Neuronal stem cell (in vitro differentiated cells): ENCODE data around the gene SRGAP3.

Experiments
- DNase-seq: peaks from one replicate; pipeline ENCODE4 v3.0.0-alpha.2; 2013; ENCODE audit warnings: low spot score
- H2AFZ ChIP-seq: one replicate; pipeline ENCODE4 v1.6.1; 2013; ENCODE audit warnings: mild to moderate bottlenecking, low read length, inconsistent platforms
- H2AK5ac ChIP-seq: 2 replicates; pipeline ENCODE4 v1.6.1; 2013; ENCODE audit warnings: low read depth, mild to moderate bottlenecking, inconsistent platforms, low read length, moderate library complexity, mixed read lengths
- H2BK120ac ChIP-seq: 2 replicates; pipeline ENCODE4 v1.6.1; 2013; ENCODE audit warnings: low read depth, mild to moderate bottlenecking, inconsistent platforms, low read length, moderate library complexity, mixed read lengths
- H2BK12ac ChIP-seq: one replicate; pipeline ENCODE4 v1.6.1; 2013; ENCODE audit warnings: low read length, inconsistent platforms
- H2BK15ac ChIP-seq: 2 replicates; pipeline ENCODE4 v1.6.1; 2013; ENCODE audit warnings: mild to moderate bottlenecking, low read length, inconsistent platforms, mixed read lengths
- H2BK5ac ChIP-seq: one replicate; pipeline ENCODE4 v1.6.1; 2013; ENCODE audit warnings: inconsistent platforms, mild to moderate bottlenecking, low read length, moderate library complexity
- H3K14ac ChIP-seq: one replicate; pipeline ENCODE4 v1.6.1; 2013; ENCODE audit warnings: low read length, inconsistent platforms
- H3K18ac ChIP-seq: 2 replicates; pipeline ENCODE4 v1.6.1; 2013; ENCODE audit warnings: low read length, inconsistent platforms
- H3K23ac ChIP-seq: 2 replicates; pipeline ENCODE4 v1.6.1; 2013; ENCODE audit warnings: low read depth, mild to moderate bottlenecking, mixed read lengths, low read length, inconsistent platforms; ENCODE audit not compliant: poor library complexity
- H3K27ac ChIP-seq: replicated peaks from 3 replicates; pipeline ENCODE4 v1.5.1; 2013; ENCODE audit warnings: low read length, inconsistent platforms
- H3K27me3 ChIP-seq, 3 experiments: 2 replicates each; pipeline ENCODE4 v1.6.1; 2013; ENCODE audit warnings: low read length in 3 of 3, mild to moderate bottlenecking in 2 of 3, inconsistent platforms in 1 of 3, low read depth in 1 of 3, mixed read lengths in 1 of 3, moderate library complexity in 1 of 3; ENCODE audit not compliant: control insufficient read depth in 3 of 3, insufficient read depth in 3 of 3
- H3K36me3 ChIP-seq, 2 donors: replicated peaks in 1 of 2; 2 replicates each; pipeline ENCODE4 v1.6.1; 2013; ENCODE audit warnings: low read length in 2 of 2; ENCODE audit not compliant: control insufficient read depth in 2 of 2, insufficient read depth in 2 of 2
- H3K4ac ChIP-seq: 2 replicates; pipeline ENCODE4 v1.6.1; 2013; ENCODE audit warnings: inconsistent platforms, mild to moderate bottlenecking, low read length, moderate library complexity
- H3K4me1 ChIP-seq, 2 donors: 1 replicate in 1 of 2; 2 replicates in 1 of 2; pipeline ENCODE4 v1.6.1; 2013; ENCODE audit warnings: low read length in 2 of 2, low read depth in 1 of 2; ENCODE audit not compliant: control insufficient read depth in 2 of 2, insufficient read depth in 1 of 2
- H3K4me2 ChIP-seq: one replicate; pipeline ENCODE4 v1.6.1; 2013; ENCODE audit warnings: mild to moderate bottlenecking, low read length, inconsistent platforms; ENCODE audit not compliant: insufficient read depth, poor library complexity, severe bottlenecking
- H3K4me3 ChIP-seq, 2 donors: 2 replicates each; pipeline ENCODE4 v1.5.1; 2013; ENCODE audit warnings: low read length in 2 of 2, mild to moderate bottlenecking in 2 of 2, inconsistent platforms in 1 of 2, moderate library complexity in 1 of 2
- H3K79me1 ChIP-seq: one replicate; pipeline ENCODE4 v1.6.1; 2013; ENCODE audit warnings: low read depth, mild to moderate bottlenecking, inconsistent platforms, low read length, moderate library complexity
- H3K9ac ChIP-seq: one replicate; pipeline ENCODE4 v1.6.1; 2013; ENCODE audit warnings: mild to moderate bottlenecking, low read depth, low read length, inconsistent platforms; ENCODE audit not compliant: poor library complexity
- H3K9me3 ChIP-seq, 2 donors: replicated peaks in 1 of 2; 2 replicates each; pipeline versions ENCODE3 to v1.6.1; 2013; ENCODE audit warnings: low read length in 2 of 2, mild to moderate bottlenecking in 2 of 2, inconsistent platforms in 1 of 2, low read depth in 1 of 2, mixed read lengths in 1 of 2, moderate library complexity in 1 of 2; ENCODE audit not compliant: control insufficient read depth in 2 of 2, insufficient read depth in 1 of 2
- H4K8ac ChIP-seq: one replicate; pipeline ENCODE4 v1.6.1; 2013; ENCODE audit warnings: low read depth, mild to moderate bottlenecking, inconsistent platforms, low read length, moderate library complexity
- H4K91ac ChIP-seq: one replicate; pipeline ENCODE4 v1.6.1; 2013; ENCODE audit warnings: low read length, low read depth, mild to moderate bottlenecking, inconsistent platforms; ENCODE audit not compliant: poor library complexity
- WGBS, 2 donors: extraction: QIAGEN DNeasy Blood & Tissue Kit; methylation state at CpG; one replicate each; pipeline ENCODE4 v1.1.7; 2013; ENCODE audit warnings: missing lambda C conversion rate in 2 of 2, mixed read lengths in 1 of 2; ENCODE audit not compliant: insufficient read length in 2 of 2, insufficient replicate concordance in 1 of 2; ENCODE audit errors: extremely low coverage in 2 of 2; 5-methylcytosine and 5-hydroxymethylcytosine counted together

The SRGAP3 gene

GRCh38 chr3:9153904-9154619 lies 95.4 kb downstream of the SRGAP3 start:
- H4K8ac ChIP-seq = no peak overlapping the region
- H3K9me3 ChIP-seq = peaks cover 15 to 22% of the 10 kb centered on the region in 2 donors
- H2AK5ac ChIP-seq = no peak overlapping the region
- H2BK15ac ChIP-seq = no peak overlapping the region
- no peak overlapping the region for H3K14ac ChIP-seq
- H3K4me2 ChIP-seq = no peak overlapping the region
- H3K4ac ChIP-seq = no peak overlapping the region
- no peak for DNase-seq
- no CpG with 5 or more reads among the region's 14 CpGs for WGBS, 2 donors
- H3K27me3 ChIP-seq = no peaks in the 10 kb centered on the region
- H3K18ac ChIP-seq = no peak overlapping the region
- H3K23ac ChIP-seq = no peak overlapping the region
- no peak overlapping the region for H2BK5ac ChIP-seq
- H3K9ac ChIP-seq = no peak overlapping the region
- no peak overlapping the region for H3K4me3 ChIP-seq
- no peak overlapping the region for H4K91ac ChIP-seq
- no peak overlapping the region for H2AFZ ChIP-seq
- no peak overlapping the region for H3K27ac ChIP-seq
- H2BK120ac ChIP-seq = no peak overlapping the region
- H3K36me3 ChIP-seq = peaks cover 0 to 23% of the 10 kb centered on the region in 2 donors
- no peaks in the 10 kb centered on the region for H3K79me1 ChIP-seq
- no peak overlapping the region for H2BK12ac ChIP-seq
- peaks cover 0 to 3% of the 10 kb centered on the region in 2 donors for H3K4me1 ChIP-seq

GRCh38 chr3:9151240-9151639 lies 98.2 kb downstream of the SRGAP3 start:
- Histone ChIP-seq H3K14ac (no peak overlapping the region), H2AFZ (no peak overlapping the region), H2BK5ac (no peak overlapping the region), H3K4ac (no peak overlapping the region), H4K91ac (no peak overlapping the region), H2BK120ac (no peak overlapping the region), H3K27me3 (no peaks in the 10 kb centered on the region), H3K4me2 (no peak overlapping the region), H3K18ac (no peak overlapping the region), H3K4me3 (peak overlapping the region in 1 of 2 donors; percentile 27), H2BK15ac (no peak overlapping the region), H3K4me1 (peaks cover 4 to 5% of the 10 kb centered on the region in 2 donors), H3K9ac (no peak overlapping the region), H3K36me3 (peaks cover 0 to 30% of the 10 kb centered on the region in 2 donors), H2BK12ac (no peak overlapping the region), H3K9me3 (peaks cover 15 to 22% of the 10 kb centered on the region in 2 donors), H3K23ac (no peak overlapping the region), H4K8ac (no peak overlapping the region), H2AK5ac (no peak overlapping the region), H3K27ac (no peak overlapping the region), H3K79me1 (no peaks in the 10 kb centered on the region)
- WGBS, 2 donors = no CpG with 5 or more reads among the region's 8 CpGs
- DNase-seq = no peak

GRCh38 chr3:9149566-9149965 lies 99.9 kb downstream of the SRGAP3 start:
- Histone ChIP-seq H2BK12ac (no peak overlapping the region), H4K8ac (no peak overlapping the region), H3K79me1 (no peaks in the 10 kb centered on the region), H2BK5ac (no peak overlapping the region), H2AFZ (no peak overlapping the region), H3K4ac (no peak overlapping the region), H3K23ac (no peak overlapping the region), H2BK120ac (no peak overlapping the region), H3K18ac (no peak overlapping the region), H2AK5ac (no peak overlapping the region), H3K14ac (no peak overlapping the region), H3K9me3 (peaks cover 15 to 34% of the 10 kb centered on the region in 2 donors), H2BK15ac (no peak overlapping the region), H3K27me3 (no peaks in the 10 kb centered on the region), H3K9ac (no peak overlapping the region), H3K4me3 (no peak overlapping the region), H3K4me1 (peaks cover 4 to 5% of the 10 kb centered on the region in 2 donors), H4K91ac (no peak overlapping the region), H3K27ac (no peak overlapping the region), H3K4me2 (no peak overlapping the region), H3K36me3 (peaks cover 0 to 43% of the 10 kb centered on the region in 2 donors)
- no CpG with 5 or more reads among the region's 5 CpGs for WGBS, 2 donors
- no peak for DNase-seq

- H3K23ac ChIP-seq = no peak overlapping the region
- no peaks in the 10 kb centered on the region for H3K27me3 ChIP-seq
- no peak overlapping the region for H3K14ac ChIP-seq
- H2BK12ac ChIP-seq = no peak overlapping the region
- no peak overlapping the region for H2BK120ac ChIP-seq
- no peak overlapping the region for H4K91ac ChIP-seq
- H3K36me3 ChIP-seq = peaks cover 0 to 43% of the 10 kb centered on the region in 2 donors
- H3K4me2 ChIP-seq = no peak overlapping the region
- H3K9ac ChIP-seq = no peak overlapping the region
- no peak overlapping the region for H2BK5ac ChIP-seq
- no peak for DNase-seq
- no peak overlapping the region for H2BK15ac ChIP-seq
- H3K18ac ChIP-seq = no peak overlapping the region
- no peak overlapping the region for H3K4me3 ChIP-seq
- H2AFZ ChIP-seq = no peak overlapping the region
- WGBS, 2 donors = no CpG with 5 or more reads among the region's 7 CpGs
- no peak overlapping the region for H2AK5ac ChIP-seq
- H4K8ac ChIP-seq = no peak overlapping the region
- no peaks in the 10 kb centered on the region for H3K79me1 ChIP-seq
- H3K4me1 ChIP-seq = peaks cover 4 to 5% of the 10 kb centered on the region in 2 donors
- H3K27ac ChIP-seq = no peak overlapping the region
- H3K9me3 ChIP-seq = peaks cover 15 to 40% of the 10 kb centered on the region in 2 donors
- H3K4ac ChIP-seq = no peak overlapping the region
Measured at GRCh38 chr3:9147896-9148266, 101.6 kb downstream of the SRGAP3 start.
